NCI-H2196 (cell line): ENCODE measurements around the gene CNOT6.
"Not testable (repeated sequence)": the region's sequence is repeated elsewhere in the genome, so short reads cannot be mapped to it uniquely, and the experiment has no call there.

Experiments used
- DNase-seq: peaks from one replicate; lab custom pipeline; 2025; ENCODE audit not compliant: unreplicated experiment; lab: John Stamatoyannopoulos, UW

Gene CNOT6

DNA sequence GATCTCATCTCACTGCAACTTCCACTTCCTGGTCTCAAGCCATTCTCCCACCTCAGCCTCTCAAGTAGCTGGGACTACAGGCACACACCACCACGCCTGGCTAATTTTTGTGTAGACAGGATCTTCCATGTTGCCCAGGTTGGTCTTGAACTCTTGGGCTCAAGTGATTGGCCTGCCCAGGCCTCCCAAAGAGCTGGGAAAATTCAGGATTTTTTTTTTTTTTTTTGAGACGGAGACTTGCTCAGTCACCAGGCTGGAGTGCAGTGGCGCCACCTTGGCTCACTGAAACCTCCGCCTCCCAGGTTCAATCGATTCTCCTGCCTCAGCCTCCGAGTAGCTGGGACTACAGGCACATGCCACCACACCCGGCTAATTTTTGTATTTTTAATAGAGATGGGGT is 21.8 kb downstream of the CNOT6 start:
- DNase-seq: not testable (repeated sequence)

GRCh38 chr5:180516440-180516839 is 22.3 kb downstream of the CNOT6 start:
- DNase-seq: no peak

GRCh38 chr5:180519098-180519497 is 24.9 kb downstream of the CNOT6 start:
- DNase-seq: no peak

GRCh38 chr5:180521101-180521500 is 26.9 kb downstream of the CNOT6 start:
- DNase-seq: no peak

GRCh38 chr5:180521591-180521990 is 27.4 kb downstream of the CNOT6 start:
- DNase-seq: no peak

DNA sequence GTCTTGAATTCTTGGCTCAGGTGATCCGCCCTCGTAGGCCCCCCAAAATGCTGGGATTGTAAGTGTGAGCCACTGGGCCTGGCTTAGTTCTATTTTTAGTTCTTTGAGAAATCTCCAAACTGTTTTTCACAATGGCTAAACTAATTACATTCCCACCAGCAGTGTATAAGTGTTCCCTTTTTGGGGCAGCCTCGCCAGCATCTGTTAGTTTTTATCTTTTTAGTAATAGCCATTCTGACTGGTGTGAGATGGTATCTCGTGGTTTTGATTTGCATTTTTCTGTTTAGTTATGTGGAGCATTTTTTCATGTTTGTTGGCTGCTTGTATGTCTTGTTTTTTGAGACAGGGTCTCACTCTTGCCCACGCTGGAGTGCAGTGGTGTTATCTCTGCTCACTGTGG is 28.2 kb downstream of the CNOT6 start:
- DNase-seq: no peak

DNA sequence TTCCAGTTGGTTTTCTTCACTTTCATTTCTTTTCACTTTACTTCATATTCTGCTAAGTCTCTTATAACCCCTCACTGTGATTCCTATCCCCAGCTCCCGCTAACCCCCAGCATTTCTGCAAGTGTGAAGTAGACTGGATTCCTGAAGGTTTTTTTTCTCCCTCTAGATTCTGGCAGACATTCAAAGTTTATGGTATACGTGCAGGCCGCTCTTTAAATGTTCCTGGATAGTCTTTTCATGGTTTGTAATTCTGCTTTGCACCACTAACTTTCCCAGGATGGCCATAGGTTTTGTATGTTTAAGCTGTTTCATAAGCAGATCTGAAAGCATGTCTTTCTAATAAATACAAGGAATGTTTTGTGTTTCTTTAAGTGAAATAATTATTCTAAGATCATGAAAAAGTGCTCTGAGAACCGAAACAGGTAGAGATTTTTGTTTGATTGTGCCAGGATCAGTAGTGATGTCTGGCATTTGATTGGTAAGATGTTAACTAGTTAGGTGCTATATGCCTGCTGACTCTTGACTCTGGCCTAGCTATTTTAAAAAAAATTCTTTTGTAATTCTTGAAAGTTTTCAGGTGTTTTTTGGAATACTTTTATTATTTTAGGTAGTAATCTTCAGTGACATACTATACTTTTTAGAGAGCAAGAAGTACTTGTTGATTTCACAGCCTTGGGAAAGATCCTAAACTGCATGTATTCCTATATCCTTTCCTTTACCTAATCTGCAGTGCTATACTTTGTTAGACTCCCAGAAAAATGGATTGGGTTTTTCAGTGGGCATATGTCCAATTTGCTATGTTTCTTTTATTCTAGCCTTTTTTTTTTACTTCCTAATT is 29.7 kb downstream of the CNOT6 start:
- DNase-seq: no peak

GRCh38 chr5:180525399-180525798 is 31.2 kb downstream of the CNOT6 start:
- no peak for DNase-seq

- DNase-seq: no peak
Observed at GRCh38 chr5:180526269-180526668, 32.1 kb downstream of the CNOT6 start.

- no peak for DNase-seq
Observed at GRCh38 chr5:180527659-180528058, 33.5 kb downstream of the CNOT6 start.

- DNase-seq: not testable (repeated sequence)
Observed at GRCh38 chr5:180531036-180531585, 36.9 kb downstream of the CNOT6 start.

- DNase-seq: no peak
Observed at GRCh38 chr5:180532268-180532667, 38.1 kb downstream of the CNOT6 start.

- no peak for DNase-seq
Observed at GRCh38 chr5:180533845-180534244, 39.7 kb downstream of the CNOT6 start.

- DNase-seq: no peak
Observed at GRCh38 chr5:180535573-180535972, 41.4 kb downstream of the CNOT6 start.

DNA sequence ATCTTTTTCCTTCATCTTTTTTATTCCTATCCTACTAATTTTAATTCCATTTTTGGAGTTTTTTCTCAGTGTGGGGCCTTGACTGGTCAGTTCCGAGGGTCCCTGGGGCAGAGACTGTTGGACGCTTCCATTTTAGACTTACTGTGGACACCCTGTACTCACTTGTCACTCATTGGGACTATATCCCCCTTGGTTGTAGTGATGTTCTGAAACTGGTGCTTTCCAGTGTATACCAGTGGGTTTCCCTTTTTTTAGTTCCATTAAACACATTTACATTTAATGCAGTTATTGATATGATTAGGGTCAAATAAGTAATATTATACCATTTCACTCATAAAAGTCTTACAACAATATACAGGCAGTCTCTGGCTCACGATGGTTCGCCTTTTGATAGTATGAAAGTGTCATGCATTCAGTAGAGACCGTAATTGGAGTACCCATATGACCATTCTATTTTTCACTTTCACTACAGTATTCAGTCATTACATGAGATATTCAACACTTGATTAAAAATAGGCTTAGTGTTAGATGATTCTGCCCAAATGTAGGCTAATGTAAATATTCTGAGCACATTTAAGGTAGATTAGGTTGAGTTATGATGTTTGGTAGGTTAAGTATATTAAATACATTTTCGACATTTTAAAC is 46.0 kb downstream of the CNOT6 start:
- DNase-seq: no peak

DNA sequence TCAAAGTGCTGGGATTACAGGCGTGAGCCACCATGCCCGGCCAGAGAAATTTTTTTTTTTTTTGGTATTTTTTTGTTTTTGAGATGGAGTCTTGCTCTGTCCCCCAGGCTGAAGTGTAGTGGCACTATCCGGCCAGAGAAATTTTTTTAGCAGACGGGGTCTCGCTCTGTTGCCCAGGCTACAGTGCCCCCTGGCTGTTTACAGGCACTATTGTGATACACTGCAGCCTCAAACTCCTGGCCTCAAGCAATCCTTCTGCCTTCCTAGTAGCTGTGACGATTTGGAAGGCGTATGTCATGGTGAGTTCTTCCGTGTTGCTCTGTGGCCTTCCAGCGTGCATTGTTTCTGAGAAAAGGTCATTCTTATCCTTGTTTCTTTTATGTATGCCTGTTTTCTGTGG is 47.5 kb downstream of the CNOT6 start:
- DNase-seq: no peak

GRCh38 chr5:180545248-180545647 is 51.1 kb downstream of the CNOT6 start:
- no peak for DNase-seq

DNA sequence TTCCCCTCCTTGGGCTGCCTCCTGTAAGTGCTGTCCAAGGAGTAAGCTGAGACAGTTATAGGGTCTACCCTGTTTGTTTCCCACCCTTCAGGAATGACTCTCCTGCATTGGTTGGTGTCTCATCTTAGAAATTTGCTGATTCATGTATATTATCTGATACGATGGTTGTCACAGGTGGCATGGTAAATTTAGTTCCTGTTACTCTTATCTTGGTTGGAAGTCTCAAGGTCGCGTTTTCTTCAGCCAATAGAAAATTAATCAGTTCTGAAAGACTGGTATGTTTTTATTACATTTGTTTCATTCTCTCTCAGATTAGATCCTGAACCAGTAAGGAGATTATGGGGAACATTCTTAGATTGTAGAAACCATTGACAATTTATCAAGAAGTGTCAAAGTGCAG is 54.4 kb downstream of the CNOT6 start:
- no peak for DNase-seq

GRCh38 chr5:180553530-180553929 is 59.4 kb downstream of the CNOT6 start:
- DNase-seq: no peak

DNA sequence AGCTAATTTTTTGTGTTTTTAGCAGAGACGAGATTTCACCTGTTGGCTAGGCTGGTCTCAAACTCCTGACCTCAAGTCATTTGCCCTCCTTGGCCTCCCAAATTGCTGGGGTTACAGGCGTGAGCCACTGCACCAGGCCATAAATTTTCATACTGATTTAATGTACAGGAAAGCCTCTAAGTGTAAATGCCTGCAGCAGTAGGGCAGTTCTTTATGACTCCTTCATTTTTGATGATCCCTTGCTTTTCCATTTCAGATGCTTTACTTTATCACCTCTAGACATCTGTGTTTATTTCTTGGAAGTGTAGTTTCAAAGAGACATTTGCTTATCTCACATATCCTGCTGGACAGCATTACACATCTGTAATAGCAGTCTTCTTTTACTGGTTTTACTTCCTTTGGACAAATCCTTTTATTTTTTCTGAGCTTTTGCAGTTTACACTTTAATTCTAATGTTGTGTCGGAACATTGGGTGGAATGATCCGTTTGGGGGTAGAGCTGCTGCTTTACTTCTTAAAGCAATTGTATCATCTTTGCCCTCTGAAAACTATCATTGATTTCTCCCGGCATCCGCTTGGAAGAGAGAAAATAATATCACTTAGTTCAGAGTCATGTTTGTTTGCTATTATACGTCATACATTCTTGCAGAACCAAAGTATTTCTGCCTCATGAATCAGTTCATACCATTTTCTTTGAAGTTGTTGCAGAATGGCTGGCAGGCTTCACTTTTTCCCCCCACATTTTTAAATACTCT is 61.2 kb downstream of the CNOT6 start:
- no peak for DNase-seq

- DNase-seq: no peak
Observed at GRCh38 chr5:180557217-180557809, 63.1 kb downstream of the CNOT6 start.
